ENCODE measurements around the gene PMF1. TPM values are rescaled to one million over a fixed set of nuclear protein-coding genes. Genes with fewer than 3 reads are reported as not detected.

Gene PMF1
- total RNA-seq, 2 donors from 2014 or later = 26.4 to 33.2 TPM

GRCh38 chr1:156217871-156218270, 5.1 kb downstream of the PMF1 start:
- Histone ChIP-seq H3K27me3 (replicated peaks; ENCODE audit: insufficient read depth) (no peaks in the 10 kb centered on the region), H3K36me3 (peaks cover 9% of the 10 kb centered on the region), H3K27ac (peak overlapping the region; percentile 63 to 70), H3K9me3 (no peaks in the 10 kb centered on the region), H3K4me3 (peak overlapping the region; percentile 1), H3K4me1 (ENCODE audit: control insufficient read depth in 1 of 2, low read depth in 2 of 2) (peaks cover 21 to 26% of the 10 kb centered on the region in 2 donors)
- ATAC-seq (ENCODE audit: insufficient number of reproducible peaks, low FRiP score, low read depth) (no peak), DNase-seq (ENCODE audit: low spot score) (no peak)
- TF ChIP-seq CTCF (IDR thresholded peaks at IDR 0.05) = no peak

DNA sequence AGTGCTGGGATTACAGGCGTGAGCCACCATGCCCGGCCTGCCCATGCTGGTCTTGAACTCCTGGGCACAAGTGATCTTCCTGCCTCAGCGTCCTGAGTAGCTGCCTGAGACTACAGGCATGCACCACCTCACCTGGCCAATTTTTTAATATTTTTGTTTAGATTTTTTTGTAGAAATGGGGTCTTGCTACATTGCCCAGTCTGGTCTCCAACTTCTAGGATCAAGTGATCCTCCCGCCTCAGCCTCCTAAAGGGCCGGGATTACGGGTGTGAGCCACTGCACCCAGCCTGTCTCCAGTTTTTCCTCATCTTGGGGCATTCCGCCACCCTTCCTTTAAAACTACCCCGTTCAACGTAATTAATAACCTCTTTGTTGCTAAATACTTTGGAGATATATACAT, 7.4 kb downstream of the PMF1 start:
- no peak for ATAC-seq (ENCODE audit: insufficient number of reproducible peaks, low FRiP score, low read depth)
- TF ChIP-seq CTCF (IDR thresholded peaks at IDR 0.05) = no peak
- peaks cover 19% of the 10 kb centered on the region for H3K36me3 ChIP-seq

DNA sequence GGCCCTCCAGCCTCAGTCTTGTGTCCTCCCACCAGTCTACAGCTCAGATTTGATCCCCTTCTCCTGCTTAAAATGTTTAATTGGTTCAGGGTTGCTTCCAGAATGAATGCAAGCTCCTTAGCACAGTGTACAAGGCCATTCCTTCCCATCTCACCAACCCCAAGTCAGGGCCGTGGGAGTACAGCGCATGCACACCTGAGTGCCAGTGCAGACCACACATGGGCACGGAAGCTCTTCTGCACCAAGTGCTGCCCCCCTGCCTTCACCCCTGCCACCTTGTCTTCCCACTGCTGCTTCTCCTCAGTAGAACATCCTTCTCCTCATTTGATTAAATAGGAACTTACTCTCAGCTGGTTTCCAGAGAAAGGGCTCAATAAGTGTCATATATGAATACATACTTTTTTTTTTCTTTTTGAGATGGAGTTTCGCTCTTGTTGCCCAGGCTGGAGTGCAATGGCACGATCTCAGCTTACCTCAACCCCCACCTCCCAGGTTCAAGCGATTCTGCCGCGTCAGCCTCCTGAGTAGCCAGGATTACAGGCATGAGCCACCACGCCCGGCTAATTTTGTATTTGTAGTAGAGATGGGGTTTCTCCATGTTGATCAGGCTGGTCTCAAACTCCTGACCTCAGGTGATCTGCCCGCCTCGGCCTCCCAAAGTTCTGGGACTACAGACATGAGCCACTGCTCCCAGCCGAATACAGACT, 9.3 kb downstream of the PMF1 start:
- no peak overlapping the region for H3K4me3 ChIP-seq
- no peak for TF ChIP-seq CTCF (IDR thresholded peaks at IDR 0.05)
- peaks cover 19% of the 10 kb centered on the region for H3K36me3 ChIP-seq
- no peaks in the 10 kb centered on the region for H3K9me3 ChIP-seq
- no peak for ATAC-seq (ENCODE audit: insufficient number of reproducible peaks, low FRiP score, low read depth)
- no peaks in the 10 kb centered on the region for H3K27me3 ChIP-seq (replicated peaks; ENCODE audit: insufficient read depth)
- no peak for DNase-seq (ENCODE audit: low spot score)
- no peak overlapping the region for H3K27ac ChIP-seq
- peaks cover 14% of the 10 kb centered on the region in 2 donors for H3K4me1 ChIP-seq (ENCODE audit: control insufficient read depth in 1 of 2, low read depth in 2 of 2)

More for the DNA sequence above, 7.4 kb downstream of the PMF1 start:
- Histone ChIP-seq H3K27ac (no peak overlapping the region), H3K4me3 (no peak overlapping the region), H3K9me3 (no peaks in the 10 kb centered on the region), H3K27me3 (replicated peaks; ENCODE audit: insufficient read depth) (no peaks in the 10 kb centered on the region), H3K4me1 (ENCODE audit: control insufficient read depth in 1 of 2, low read depth in 2 of 2) (peaks cover 14 to 16% of the 10 kb centered on the region in 2 donors)
- DNase-seq (ENCODE audit: low spot score) = no peak

DNA sequence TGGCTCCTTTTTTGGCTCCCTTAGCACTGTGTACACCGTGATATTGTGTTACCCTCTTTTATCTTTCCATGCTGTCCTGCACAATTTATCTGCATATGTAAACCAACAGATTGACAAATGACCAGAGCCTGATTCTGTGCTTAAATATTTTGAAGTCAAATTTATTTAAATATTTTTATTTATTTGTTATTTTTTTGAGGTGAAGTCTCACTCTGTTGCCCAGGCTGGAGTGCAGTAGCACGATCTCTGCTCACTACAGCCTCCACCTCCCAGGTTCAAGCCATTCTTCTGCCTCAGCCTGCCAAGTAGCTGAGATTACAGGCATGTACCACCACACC, 12.8 kb downstream of the PMF1 start:
- peaks cover 25% of the 10 kb centered on the region for H3K36me3 ChIP-seq

DNA sequence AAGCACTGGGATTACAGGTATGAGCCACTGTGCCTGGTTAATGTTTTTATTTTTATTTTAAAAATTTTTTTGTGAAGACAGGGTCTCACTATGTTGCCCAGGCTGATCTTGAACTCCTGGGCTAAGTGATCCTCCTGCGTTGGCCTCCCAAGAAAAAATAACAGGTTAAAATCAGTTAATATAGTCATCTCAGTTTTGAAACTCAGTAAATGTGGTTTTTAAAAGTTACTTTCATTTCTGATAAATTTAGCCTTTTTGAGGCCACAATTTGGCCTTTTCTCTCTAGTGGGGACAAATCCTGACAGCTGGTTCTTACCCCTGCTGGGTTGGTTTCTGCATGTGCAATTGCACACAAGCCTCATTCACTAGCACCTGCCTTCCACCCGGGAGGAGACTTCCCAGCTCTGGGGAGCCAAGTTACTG, 13.3 kb downstream of the PMF1 start:
- no peaks in the 10 kb centered on the region for H3K27me3 ChIP-seq (replicated peaks; ENCODE audit: insufficient read depth)
- no peak for TF ChIP-seq CTCF (IDR thresholded peaks at IDR 0.05)
- no peak overlapping the region for H3K4me3 ChIP-seq
- H3K4me1 ChIP-seq (ENCODE audit: control insufficient read depth in 1 of 2, low read depth in 2 of 2) = no peaks in the 10 kb centered on the region
- no peaks in the 10 kb centered on the region for H3K9me3 ChIP-seq
- H3K36me3 ChIP-seq = peaks cover 20% of the 10 kb centered on the region
- ATAC-seq (ENCODE audit: insufficient number of reproducible peaks, low FRiP score, low read depth) (no peak), DNase-seq (ENCODE audit: low spot score) (no peak)
- no peak overlapping the region for H3K27ac ChIP-seq

More for the DNA sequence above, 12.8 kb downstream of the PMF1 start:
- Histone ChIP-seq H3K4me1 (ENCODE audit: control insufficient read depth in 1 of 2, low read depth in 2 of 2) (no peaks in the 10 kb centered on the region), H3K9me3 (no peaks in the 10 kb centered on the region), H3K27ac (no peak overlapping the region), H3K4me3 (no peak overlapping the region), H3K27me3 (replicated peaks; ENCODE audit: insufficient read depth) (no peaks in the 10 kb centered on the region)
- ATAC-seq (ENCODE audit: insufficient number of reproducible peaks, low FRiP score, low read depth) = no peak
- TF ChIP-seq CTCF (IDR thresholded peaks at IDR 0.05) = no peak
- no peak for DNase-seq (ENCODE audit: low spot score)

All from thoracic aorta (tissue), 2 donors.